ENCODE data around the gene ST6GALNAC1. TPM values are rescaled to one million over a fixed set of nuclear protein-coding genes. Genes with fewer than 3 reads are reported as not detected.
A peak's percentile ranks its signal among the peaks of the same experiment; 100 is the strongest.

Gene ST6GALNAC1
- total RNA-seq, 2 donors from 2014 or later, result 8.4 to 27.2 TPM

- no peak for TF ChIP-seq POLR2A (IDR thresholded peaks at IDR 0.05)
- TF ChIP-seq CTCF (IDR thresholded peaks at IDR 0.05), result no peak
- no peak for TF ChIP-seq POLR2AphosphoS5 (IDR thresholded peaks at IDR 0.05)
- no peaks in the 10 kb centered on the region for H3K9me3 ChIP-seq
- no peaks in the 10 kb centered on the region for H3K4me1 ChIP-seq (replicated peaks)
- DNase-seq (ENCODE audit: low spot score), result no peak
- H3K27me3 ChIP-seq (replicated peaks; ENCODE audit: insufficient read depth), result no peaks in the 10 kb centered on the region
- no peak overlapping the region for H3K27ac ChIP-seq
- intact Hi-C loops (cut with DNase I), result no loop called here
- no peak overlapping the region for H3K4me3 ChIP-seq
- H3K36me3 ChIP-seq, result no peaks in the 10 kb centered on the region
- 87% methylated on average over 6 of the region's 6 CpGs for whole genome bisulfite sequencing
Observed at GRCh38 chr17:76675648-76676047, 32.1 kb upstream of the ST6GALNAC1 start.

- no peak for TF ChIP-seq CTCF (IDR thresholded peaks at IDR 0.05)
- no peak for TF ChIP-seq POLR2AphosphoS5 (IDR thresholded peaks at IDR 0.05)
- TF ChIP-seq POLR2A (IDR thresholded peaks at IDR 0.05), result no peak
- intact Hi-C loops (cut with DNase I), result loop anchor here (5.0 kb wide), 2 partner anchors 38 to 117 kb away; partner anchors contain the start of gene MXRA7
- Histone ChIP-seq H3K27me3 (replicated peaks; ENCODE audit: insufficient read depth) (no peaks in the 10 kb centered on the region), H3K27ac (no peak overlapping the region), H3K36me3 (no peaks in the 10 kb centered on the region), H3K4me3 (no peak overlapping the region), H3K9me3 (no peaks in the 10 kb centered on the region), H3K4me1 (replicated peaks) (no peaks in the 10 kb centered on the region)
- DNase-seq (ENCODE audit: low spot score), result no peak
- 93% methylated on average over 5 of the region's 5 CpGs for WGBS
Observed at GRCh38 chr17:76674600-76674999, 31.0 kb upstream of the ST6GALNAC1 start.

- Histone ChIP-seq H3K9me3 (no peaks in the 10 kb centered on the region), H3K4me3 (no peak overlapping the region), H3K27me3 (replicated peaks; ENCODE audit: insufficient read depth) (no peaks in the 10 kb centered on the region), H3K36me3 (no peaks in the 10 kb centered on the region), H3K4me1 (replicated peaks) (no peaks in the 10 kb centered on the region), H3K27ac (no peak overlapping the region)
- intact Hi-C loops (cut with DNase I), result loop anchor here (5.0 kb wide), 2 partner anchors 39 to 116 kb away; partner anchors contain the start of gene MXRA7
- no peak for TF ChIP-seq POLR2A (IDR thresholded peaks at IDR 0.05)
- no peak for DNase-seq (ENCODE audit: low spot score)
- whole genome bisulfite sequencing, result 76% methylated on average over 5 of the region's 5 CpGs
Observed at GRCh38 chr17:76673729-76674128, 30.2 kb upstream of the ST6GALNAC1 start.

GRCh38 chr17:76672892-76673291 lies 29.3 kb upstream of the ST6GALNAC1 start:
- intact Hi-C loops (cut with DNase I), result loop anchor here (5.0 kb wide), 2 partner anchors 39 to 116 kb away; partner anchors contain the start of gene MXRA7
- Histone ChIP-seq H3K9me3 (no peaks in the 10 kb centered on the region), H3K36me3 (no peaks in the 10 kb centered on the region), H3K4me3 (no peak overlapping the region), H3K27me3 (replicated peaks; ENCODE audit: insufficient read depth) (no peaks in the 10 kb centered on the region), H3K4me1 (replicated peaks) (no peaks in the 10 kb centered on the region), H3K27ac (peak overlapping the region; percentile 76 to 77)
- no peak for TF ChIP-seq CTCF (IDR thresholded peaks at IDR 0.05)
- TF ChIP-seq POLR2A (IDR thresholded peaks at IDR 0.05), result no peak
- no peak for TF ChIP-seq POLR2AphosphoS5 (IDR thresholded peaks at IDR 0.05)
- no peak for DNase-seq (ENCODE audit: low spot score)
- 76% methylated on average over 3 of the region's 3 CpGs for WGBS

GRCh38 chr17:76672270-76672851 lies 28.8 kb upstream of the ST6GALNAC1 start:
- H3K9me3 ChIP-seq, result no peaks in the 10 kb centered on the region
- no peaks in the 10 kb centered on the region for H3K4me1 ChIP-seq (replicated peaks)
- no peak for TF ChIP-seq POLR2A (IDR thresholded peaks at IDR 0.05)
- no peak for TF ChIP-seq CTCF (IDR thresholded peaks at IDR 0.05)
- no peak for TF ChIP-seq POLR2AphosphoS5 (IDR thresholded peaks at IDR 0.05)
- intact Hi-C loops (cut with DNase I), result loop anchor here (5.0 kb wide), 2 partner anchors 40 to 115 kb away; partner anchors contain the start of gene MXRA7
- 32% methylated on average over 13 of the region's 13 CpGs for WGBS
- H3K36me3 ChIP-seq, result no peaks in the 10 kb centered on the region
- H3K4me3 ChIP-seq, result peak overlapping the region; percentile 40 to 41
- DNase-seq (ENCODE audit: low spot score), result no peak
- H3K27me3 ChIP-seq (replicated peaks; ENCODE audit: insufficient read depth), result no peaks in the 10 kb centered on the region
- peak overlapping the region; percentile 76 to 77 for H3K27ac ChIP-seq

Data from prostate gland (tissue), 2 donors.